ENCODE measurements around the gene NPAS3.

NPAS3 gene

GRCh38 chr14:33602396-33602795, 663.7 kb downstream of the NPAS3 start:
- no peak for DNase-seq

DNA sequence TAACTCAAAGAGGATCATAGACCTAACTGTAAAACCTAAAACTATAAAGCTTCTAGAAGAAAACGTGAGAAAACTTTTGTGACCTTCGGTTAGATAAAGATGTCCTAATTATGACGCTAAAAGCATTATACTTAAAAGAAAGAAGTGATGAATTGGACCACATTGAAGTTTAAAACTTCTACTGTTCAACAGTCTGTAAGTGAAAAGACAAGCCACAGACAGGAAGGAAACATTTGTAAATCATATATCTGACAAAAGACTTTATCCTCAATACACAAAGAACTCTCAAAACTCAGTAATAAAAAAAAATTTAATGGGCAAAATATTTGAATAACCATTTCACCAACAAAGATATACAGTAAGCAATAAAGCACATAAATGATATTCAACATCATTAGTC, 667.9 kb downstream of the NPAS3 start:
- DNase-seq, result no peak

- DNase-seq, result no peak
These were observed 670.9 kb downstream of the NPAS3 start for GRCh38 chr14:33609582-33609981.

DNA sequence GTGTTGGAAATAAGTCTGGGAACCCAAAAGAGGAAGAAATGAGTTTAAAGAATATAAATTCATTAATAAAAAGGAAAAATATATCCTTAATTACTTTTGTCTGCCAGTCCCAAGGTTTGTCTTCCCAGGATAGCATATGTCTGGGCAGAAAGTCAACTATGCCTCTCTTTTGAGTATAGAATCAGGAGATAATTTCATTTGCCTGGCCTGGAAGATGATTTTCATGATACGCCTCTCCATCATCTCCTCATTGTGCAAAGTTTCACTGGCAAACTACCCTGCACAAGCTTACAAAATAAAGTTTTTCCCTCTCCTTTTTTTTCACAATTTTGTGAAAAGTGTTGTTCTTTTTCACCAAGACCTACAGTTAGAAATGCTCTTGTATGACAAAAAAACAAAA, 671.4 kb downstream of the NPAS3 start:
- DNase-seq, result no peak

DNA sequence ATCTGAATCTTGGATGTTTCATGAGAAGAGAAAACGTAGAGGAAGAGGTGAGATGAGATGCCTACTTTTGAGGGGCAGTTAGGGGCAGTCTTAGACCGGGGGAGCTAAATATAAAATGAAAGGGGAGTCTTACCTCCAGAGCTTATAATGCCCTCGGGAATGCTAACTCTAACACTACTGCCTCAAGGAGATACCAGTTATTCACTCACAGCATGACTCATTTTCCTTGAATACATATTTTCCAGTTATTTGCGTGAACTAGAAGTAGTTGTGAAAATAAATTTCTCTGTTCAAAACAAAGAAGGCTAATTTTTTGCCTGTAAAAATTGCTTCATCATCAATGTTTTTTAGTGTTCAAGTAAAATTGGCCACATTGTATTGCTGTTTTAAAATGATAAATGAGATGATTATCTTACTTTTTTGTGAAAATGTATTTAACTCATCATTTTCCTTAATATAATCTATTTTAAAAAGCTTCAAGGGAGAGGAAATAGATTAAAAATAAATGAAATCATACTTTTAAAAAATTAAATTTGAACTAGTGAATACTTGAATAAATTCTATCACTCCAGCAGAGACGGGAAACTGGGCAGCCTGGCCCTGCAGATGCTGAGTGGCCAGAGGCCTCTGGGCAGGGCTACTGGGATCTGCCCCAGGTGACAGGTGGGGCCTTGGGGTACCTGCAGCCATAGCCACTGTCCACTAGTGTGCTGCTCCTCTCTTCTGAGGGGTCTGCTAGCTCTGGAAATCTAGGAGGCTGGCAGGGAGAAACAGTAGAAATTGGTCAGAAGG, 672.9 kb downstream of the NPAS3 start:
- no peak for DNase-seq

- DNase-seq, result no peak
These were observed 673.5 kb downstream of the NPAS3 start for GRCh38 chr14:33612197-33612505.

DNA sequence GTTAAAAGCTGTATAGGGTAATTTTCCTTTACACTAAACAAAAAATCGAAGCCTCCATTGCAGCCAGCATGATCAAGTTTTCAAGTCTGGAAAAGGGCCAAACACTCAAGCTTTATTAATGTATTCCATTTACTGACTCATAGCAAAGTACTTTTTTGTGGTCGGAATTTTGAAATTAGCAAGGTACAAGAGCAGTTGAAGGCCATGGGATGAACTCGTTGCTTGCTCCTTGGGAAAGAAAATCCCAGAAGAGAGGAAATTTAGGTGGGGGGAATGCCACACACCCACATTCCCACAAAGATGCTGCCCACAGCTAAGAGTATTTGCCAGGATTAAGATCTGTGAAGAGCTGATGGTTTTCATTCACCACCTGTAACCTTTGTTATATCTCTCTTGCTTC, 678.5 kb downstream of the NPAS3 start:
- no peak for DNase-seq

GRCh38 chr14:33618361-33619105, 679.9 kb downstream of the NPAS3 start:
- no peak for DNase-seq

DNA sequence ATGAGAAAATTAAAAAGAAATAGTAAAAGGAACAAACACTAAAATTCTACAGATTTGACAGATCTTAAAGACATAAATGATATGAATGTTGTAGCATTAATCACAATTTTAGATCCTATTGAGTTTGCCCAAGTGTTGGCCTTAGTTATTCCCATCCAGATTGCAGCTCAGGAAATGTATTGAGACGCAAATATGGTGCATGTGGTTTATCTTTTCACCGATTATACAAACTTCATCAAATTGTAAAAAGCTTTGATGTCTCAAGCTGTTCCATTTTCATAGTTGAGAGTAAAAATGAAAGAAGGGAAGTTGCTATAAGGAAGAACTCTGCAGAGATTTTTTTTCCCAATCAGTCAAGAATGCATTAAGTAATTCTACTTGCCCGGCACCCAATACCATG, 683.8 kb downstream of the NPAS3 start:
- DNase-seq, result no peak

DNA sequence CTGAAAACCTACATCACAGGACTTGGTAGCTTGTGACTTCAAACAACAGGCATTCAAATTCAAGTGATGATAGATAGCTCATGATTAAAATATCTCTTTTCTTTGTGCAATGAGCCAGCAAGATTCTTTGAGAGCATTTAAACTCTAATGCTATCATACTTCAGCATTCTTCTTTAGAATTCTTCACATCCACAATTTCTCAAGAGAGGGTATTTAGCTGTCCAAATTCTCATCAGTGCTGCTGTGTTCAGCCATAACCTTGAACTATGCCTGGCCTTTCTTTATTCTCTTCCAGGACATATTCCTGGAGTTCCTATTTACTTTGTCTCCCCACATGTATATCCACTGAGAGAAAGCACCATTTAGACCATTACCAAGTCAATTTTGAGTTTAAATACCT, 691.1 kb downstream of the NPAS3 start:
- no peak for DNase-seq

DNA sequence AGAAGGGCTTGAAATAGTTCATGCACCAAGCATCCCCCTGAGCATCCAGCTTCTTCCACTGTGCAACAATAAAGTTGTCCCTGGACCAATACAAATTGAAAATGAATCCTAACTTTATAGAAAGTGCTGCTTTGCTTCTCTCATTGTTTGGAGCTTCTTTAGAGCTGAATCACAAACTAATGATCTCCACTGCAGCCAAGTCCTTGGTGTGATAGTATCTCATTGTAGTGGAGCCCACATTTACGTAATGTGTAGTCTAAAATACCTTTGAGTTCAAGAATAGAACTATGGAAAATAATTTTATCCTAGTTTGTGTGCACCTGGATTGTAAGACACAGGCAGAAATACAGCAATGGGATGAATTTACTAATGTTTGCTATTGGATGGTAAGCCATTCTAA, 692.3 kb downstream of the NPAS3 start:
- no peak for DNase-seq

- no peak for DNase-seq
These were observed 692.8 kb downstream of the NPAS3 start for GRCh38 chr14:33631441-33631840.

GRCh38 chr14:33634631-33635030, 696.0 kb downstream of the NPAS3 start:
- DNase-seq, result no peak

GRCh38 chr14:33636716-33637115, 698.0 kb downstream of the NPAS3 start:
- DNase-seq, result no peak

DNA sequence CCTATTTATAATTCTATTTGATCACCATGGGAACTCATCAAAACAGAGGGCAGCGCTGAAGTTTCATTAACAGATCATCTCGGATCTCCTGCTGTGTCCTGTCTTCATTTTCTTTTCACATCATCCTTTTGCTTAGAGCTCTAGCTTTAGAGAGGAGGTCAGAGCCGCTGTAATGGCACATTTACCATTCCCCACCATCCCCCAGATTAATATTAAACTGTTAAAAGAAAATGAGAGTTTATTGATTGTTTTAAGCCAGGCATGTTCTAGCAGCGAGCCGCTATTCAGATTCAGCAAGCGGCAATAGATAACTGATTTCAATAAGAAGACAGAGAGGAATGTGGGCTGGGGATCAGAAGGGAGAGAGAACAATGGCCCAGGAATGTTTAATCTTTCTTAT, 703.4 kb downstream of the NPAS3 start:
- no peak for DNase-seq

DNA sequence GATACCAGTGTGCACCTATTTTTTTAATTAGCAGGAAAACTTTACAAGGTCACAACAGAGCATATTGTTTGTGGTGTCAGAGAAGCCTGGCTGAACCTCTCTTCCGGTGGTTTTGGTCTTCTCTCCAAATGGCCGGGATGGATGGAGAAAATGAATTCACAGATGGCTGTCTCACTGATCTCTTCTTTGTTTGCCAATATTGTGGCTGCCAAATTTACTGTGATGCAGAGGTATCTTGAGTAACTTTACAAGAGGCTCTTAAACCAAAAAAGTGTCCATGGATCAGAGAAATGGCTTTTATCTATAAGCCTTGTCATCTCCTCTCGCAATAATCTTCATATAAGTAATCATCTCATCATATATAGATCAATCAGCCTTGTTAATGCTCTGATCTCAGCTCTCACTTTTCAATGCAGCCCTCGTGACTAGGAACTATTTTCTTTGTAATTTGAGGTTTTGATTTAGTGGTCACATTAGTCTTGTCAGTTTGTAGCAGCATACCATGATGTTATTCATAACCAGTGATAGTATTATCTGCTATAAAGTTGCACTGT, 704.1 kb downstream of the NPAS3 start:
- no peak for DNase-seq

GRCh38 chr14:33643426-33644181, 704.9 kb downstream of the NPAS3 start:
- DNase-seq, result no peak

DNA sequence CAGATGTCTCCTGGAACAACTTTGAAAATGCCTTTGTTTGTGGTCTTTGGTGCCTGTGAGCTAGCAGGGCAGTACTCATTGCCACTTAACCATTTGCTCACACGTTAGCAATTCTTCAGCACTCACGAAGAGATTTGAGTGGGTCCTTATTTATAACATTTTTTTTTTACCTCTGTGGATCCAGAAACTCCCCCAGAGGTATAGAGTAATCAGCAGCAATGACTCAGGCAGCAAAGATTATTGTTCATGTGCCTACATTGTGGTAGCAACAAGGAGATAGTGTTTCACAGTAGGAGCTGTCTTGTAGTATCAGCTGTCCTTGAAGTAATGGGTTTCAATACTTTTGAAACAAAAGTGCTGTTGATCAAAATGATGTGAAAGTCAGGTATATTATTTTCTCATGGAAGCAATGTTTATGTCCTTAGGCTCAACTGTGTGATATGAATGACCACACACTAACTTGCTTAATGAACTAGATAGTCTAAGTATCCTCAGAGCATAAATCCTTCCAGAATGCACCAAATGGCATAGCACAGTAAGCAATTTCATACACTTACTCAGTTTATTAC, 708.1 kb downstream of the NPAS3 start:
- no peak for DNase-seq

DNA sequence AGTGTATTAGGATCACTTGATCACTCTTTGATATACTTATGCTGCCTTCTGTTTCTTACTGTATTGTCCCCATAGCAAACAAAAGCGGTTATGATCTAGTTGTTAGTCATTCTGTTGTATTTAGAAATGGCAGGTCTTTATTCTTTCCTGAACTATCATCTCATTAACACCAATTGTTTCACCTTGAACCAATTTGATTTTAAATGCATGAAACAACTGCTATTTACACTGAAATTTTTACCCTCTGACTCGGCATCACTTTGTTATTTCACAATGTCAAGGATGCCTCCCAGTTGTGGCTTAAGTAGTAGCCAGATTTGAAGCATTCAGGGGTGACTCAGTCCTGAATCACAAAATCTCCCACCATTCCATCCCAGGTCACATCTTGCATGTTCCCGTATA, 708.7 kb downstream of the NPAS3 start:
- DNase-seq, result no peak

- DNase-seq, result no peak
These were observed 711.8 kb downstream of the NPAS3 start for GRCh38 chr14:33650430-33650829.

DNA sequence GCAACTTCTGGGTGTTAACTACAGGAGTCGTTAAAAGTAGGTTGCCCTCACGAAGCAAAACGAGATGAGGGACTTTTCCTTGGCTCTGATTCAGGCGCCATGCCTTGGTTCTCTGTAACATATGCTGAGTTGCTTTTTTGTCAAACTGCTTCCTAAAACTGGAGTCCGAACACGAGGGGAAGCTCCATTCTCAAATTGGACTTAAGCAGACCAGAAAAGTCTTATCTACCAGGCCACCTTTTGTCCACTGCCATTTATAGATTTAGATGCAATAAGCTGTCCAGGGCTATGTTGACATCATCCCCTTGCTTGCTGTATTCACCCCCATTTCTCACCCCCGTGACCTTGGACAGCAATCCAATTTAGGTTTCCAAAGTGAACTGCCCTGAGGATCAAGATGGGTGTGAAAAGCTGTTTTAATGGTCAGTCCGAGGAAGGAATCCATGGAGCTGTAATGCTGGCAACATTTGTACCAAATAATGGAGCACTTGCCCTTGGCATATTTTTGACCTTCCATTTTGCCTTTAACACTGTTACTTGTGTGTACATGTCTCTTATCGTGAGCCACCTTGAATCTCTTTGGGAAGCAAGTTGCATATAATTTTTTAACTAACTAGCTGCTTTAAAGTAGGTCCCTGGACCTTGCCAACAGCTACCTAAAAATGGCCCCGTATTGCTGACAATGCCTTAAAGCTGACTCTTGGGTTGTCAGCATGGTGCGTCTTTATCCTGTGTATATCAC, 714.1 kb downstream of the NPAS3 start:
- no peak for DNase-seq

DNA sequence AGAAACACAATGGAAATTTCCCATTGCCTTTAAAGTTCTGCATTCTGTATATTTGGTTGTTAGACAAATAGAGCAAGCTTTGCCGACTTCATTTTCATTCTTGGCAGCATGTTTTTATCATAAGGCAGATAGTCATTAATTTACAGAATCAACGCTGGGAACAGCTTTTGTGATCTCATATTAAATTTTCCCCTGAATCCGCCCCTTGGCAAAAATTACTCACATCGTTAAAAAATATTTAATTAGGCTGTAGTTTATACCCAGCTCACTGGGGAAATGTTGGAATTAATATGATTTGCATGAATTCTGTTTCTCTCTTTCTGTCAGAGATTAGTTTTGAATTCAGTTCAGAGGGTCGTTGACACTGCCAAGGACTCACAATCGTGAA, 714.6 kb downstream of the NPAS3 start:
- DNase-seq, result no peak

- no peak for DNase-seq
These were observed 716.7 kb downstream of the NPAS3 start for GRCh38 chr14:33655421-33655820.
